Astrocyte of the hippocampus (primary cell): ENCODE measurements around the gene AFP.

Experiments
- DNase-seq: peaks from one replicate; pipeline ENCODE4 v3.0.0; 2011; ENCODE audit warnings: low read depth, low spot score

The AFP gene

GRCh38 chr4:73414936-73415271, 21.1 kb upstream of the AFP start:
- no peak for DNase-seq

- DNase-seq: no peak
Observed at GRCh38 chr4:73415807-73416238, 20.2 kb upstream of the AFP start.

- no peak for DNase-seq
Observed at GRCh38 chr4:73416423-73417087, 19.5 kb upstream of the AFP start.

- no peak for DNase-seq
Observed at GRCh38 chr4:73417342-73417741, 18.7 kb upstream of the AFP start.

- DNase-seq: peak; percentile 41
Observed at GRCh38 chr4:73417973-73418372, 18.0 kb upstream of the AFP start.

GRCh38 chr4:73418677-73419076, 17.3 kb upstream of the AFP start:
- no peak for DNase-seq

GRCh38 chr4:73419106-73420038, 16.6 kb upstream of the AFP start:
- no peak for DNase-seq

- no peak for DNase-seq
Observed at GRCh38 chr4:73420615-73421014, 15.4 kb upstream of the AFP start.

GRCh38 chr4:73421708-73422457, 14.1 kb upstream of the AFP start:
- no peak for DNase-seq

- no peak for DNase-seq
Observed at GRCh38 chr4:73422458-73422752, 13.6 kb upstream of the AFP start.

- DNase-seq: no peak
Observed at GRCh38 chr4:73423184-73423583, 12.8 kb upstream of the AFP start.

- no peak for DNase-seq
Observed at GRCh38 chr4:73426666-73427065, 9.4 kb upstream of the AFP start.

GRCh38 chr4:73429118-73429517, 6.9 kb upstream of the AFP start:
- no peak for DNase-seq

GRCh38 chr4:73429826-73430587, 6.0 kb upstream of the AFP start:
- DNase-seq: no peak

GRCh38 chr4:73431813-73432168, 4.2 kb upstream of the AFP start:
- no peak for DNase-seq

GRCh38 chr4:73432169-73433000, 3.6 kb upstream of the AFP start:
- DNase-seq: no peak

GRCh38 chr4:73433140-73433539, 2.9 kb upstream of the AFP start:
- no peak for DNase-seq

- DNase-seq: no peak
Observed at GRCh38 chr4:73434311-73434710, 1.7 kb upstream of the AFP start.

- DNase-seq: no peak
Observed at GRCh38 chr4:73436674-73437557, 895 bp downstream of the AFP start.

GRCh38 chr4:73437558-73437956, 1.5 kb downstream of the AFP start:
- DNase-seq: no peak
